Measurements from ENCODE around the gene AUTS2.

Gene AUTS2

DNA sequence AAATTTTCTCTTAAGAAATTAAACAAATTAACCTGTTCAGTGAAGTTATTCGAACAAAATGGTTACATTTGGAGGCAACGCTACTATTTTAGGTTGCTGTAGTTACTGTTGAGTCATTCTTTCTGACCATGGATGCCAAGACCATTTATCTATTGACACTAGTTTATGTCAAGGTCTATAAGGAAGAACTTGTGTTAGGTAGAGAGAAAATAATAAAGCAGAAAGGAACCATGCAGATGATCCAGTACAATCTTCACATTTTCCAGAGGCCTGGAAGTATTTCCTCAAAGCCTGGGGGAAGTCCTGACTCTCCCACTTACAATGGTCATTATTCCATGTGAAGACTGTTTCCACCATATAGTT lies 925.7 kb downstream of the AUTS2 start:
- H3K27ac ChIP-seq (ENCODE audit: extremely low read depth, low read depth, low read length) = no peak overlapping the region
- TF ChIP-seq, protein P1, sequence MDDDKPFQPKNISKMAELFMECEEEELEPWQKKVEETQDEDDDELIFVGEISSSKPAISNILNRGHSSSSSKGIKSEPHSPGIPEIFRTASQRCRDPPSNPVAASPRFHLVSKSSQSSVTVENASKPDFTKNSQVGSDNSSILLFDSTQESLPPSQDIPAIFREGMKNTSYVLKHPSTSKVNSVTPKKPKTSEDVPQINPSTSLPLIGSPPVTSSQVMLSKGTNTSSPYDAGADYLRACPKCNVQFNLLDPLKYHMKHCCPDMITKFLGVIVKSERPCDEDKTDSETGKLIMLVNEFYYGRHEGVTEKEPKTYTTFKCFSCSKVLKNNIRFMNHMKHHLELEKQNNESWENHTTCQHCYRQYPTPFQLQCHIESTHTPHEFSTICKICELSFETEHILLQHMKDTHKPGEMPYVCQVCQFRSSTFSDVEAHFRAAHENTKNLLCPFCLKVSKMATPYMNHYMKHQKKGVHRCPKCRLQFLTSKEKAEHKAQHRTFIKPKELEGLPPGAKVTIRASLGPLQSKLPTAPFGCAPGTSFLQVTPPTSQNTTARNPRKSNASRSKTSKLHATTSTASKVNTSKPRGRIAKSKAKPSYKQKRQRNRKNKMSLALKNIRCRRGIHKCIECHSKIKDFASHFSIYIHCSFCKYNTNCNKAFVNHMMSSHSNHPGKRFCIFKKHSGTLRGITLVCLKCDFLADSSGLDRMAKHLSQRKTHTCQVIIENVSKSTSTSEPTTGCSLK (tag by site-specific recombination; IDR thresholded peaks at IDR 0.05) = no peak
- TF ChIP-seq, protein P2, sequence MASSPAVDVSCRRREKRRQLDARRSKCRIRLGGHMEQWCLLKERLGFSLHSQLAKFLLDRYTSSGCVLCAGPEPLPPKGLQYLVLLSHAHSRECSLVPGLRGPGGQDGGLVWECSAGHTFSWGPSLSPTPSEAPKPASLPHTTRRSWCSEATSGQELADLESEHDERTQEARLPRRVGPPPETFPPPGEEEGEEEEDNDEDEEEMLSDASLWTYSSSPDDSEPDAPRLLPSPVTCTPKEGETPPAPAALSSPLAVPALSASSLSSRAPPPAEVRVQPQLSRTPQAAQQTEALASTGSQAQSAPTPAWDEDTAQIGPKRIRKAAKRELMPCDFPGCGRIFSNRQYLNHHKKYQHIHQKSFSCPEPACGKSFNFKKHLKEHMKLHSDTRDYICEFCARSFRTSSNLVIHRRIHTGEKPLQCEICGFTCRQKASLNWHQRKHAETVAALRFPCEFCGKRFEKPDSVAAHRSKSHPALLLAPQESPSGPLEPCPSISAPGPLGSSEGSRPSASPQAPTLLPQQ (tag by site-specific recombination; IDR thresholded peaks at IDR 0.05) = no peak
- TF ChIP-seq, protein P3, sequence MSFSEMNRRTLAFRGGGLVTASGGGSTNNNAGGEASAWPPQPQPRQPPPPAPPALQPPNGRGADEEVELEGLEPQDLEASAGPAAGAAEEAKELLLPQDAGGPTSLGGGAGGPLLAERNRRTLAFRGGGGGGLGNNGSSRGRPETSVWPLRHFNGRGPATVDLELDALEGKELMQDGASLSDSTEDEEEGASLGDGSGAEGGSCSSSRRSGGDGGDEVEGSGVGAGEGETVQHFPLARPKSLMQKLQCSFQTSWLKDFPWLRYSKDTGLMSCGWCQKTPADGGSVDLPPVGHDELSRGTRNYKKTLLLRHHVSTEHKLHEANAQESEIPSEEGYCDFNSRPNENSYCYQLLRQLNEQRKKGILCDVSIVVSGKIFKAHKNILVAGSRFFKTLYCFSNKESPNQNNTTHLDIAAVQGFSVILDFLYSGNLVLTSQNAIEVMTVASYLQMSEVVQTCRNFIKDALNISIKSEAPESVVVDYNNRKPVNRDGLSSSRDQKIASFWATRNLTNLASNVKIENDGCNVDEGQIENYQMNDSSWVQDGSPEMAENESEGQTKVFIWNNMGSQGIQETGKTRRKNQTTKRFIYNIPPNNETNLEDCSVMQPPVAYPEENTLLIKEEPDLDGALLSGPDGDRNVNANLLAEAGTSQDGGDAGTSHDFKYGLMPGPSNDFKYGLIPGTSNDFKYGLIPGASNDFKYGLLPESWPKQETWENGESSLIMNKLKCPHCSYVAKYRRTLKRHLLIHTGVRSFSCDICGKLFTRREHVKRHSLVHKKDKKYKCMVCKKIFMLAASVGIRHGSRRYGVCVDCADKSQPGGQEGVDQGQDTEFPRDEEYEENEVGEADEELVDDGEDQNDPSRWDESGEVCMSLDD (tag by site-specific recombination; IDR thresholded peaks at IDR 0.05) = no peak
- TF ChIP-seq EGR2 (tag by site-specific recombination; IDR thresholded peaks at IDR 0.05; ENCODE audit: low read depth) (no peak), ZNF660 (tag by site-specific recombination; IDR thresholded peaks at IDR 0.05) (no peak), ZNF558 (tag by site-specific recombination; IDR thresholded peaks at IDR 0.05) (no peak), ZNF416 (tag by site-specific recombination; IDR thresholded peaks at IDR 0.05) (no peak), KLF1 (tag by site-specific recombination; IDR thresholded peaks at IDR 0.05) (no peak)
- TF ChIP-seq, protein P4, sequence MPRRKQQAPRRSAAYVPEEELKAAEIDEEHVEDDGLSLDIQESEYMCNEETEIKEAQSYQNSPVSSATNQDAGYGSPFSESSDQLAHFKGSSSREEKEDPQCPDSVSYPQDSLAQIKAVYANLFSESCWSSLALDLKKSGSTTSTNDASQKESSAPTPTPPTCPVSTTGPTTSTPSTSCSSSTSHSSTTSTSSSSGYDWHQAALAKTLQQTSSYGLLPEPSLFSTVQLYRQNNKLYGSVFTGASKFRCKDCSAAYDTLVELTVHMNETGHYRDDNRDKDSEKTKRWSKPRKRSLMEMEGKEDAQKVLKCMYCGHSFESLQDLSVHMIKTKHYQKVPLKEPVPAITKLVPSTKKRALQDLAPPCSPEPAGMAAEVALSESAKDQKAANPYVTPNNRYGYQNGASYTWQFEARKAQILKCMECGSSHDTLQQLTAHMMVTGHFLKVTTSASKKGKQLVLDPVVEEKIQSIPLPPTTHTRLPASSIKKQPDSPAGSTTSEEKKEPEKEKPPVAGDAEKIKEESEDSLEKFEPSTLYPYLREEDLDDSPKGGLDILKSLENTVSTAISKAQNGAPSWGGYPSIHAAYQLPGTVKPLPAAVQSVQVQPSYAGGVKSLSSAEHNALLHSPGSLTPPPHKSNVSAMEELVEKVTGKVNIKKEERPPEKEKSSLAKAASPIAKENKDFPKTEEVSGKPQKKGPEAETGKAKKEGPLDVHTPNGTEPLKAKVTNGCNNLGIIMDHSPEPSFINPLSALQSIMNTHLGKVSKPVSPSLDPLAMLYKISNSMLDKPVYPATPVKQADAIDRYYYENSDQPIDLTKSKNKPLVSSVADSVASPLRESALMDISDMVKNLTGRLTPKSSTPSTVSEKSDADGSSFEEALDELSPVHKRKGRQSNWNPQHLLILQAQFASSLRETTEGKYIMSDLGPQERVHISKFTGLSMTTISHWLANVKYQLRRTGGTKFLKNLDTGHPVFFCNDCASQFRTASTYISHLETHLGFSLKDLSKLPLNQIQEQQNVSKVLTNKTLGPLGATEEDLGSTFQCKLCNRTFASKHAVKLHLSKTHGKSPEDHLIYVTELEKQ (tag by site-specific recombination; IDR thresholded peaks at IDR 0.05; ENCODE audit: borderline replicate concordance) = no peak
- TF ChIP-seq, protein P5, sequence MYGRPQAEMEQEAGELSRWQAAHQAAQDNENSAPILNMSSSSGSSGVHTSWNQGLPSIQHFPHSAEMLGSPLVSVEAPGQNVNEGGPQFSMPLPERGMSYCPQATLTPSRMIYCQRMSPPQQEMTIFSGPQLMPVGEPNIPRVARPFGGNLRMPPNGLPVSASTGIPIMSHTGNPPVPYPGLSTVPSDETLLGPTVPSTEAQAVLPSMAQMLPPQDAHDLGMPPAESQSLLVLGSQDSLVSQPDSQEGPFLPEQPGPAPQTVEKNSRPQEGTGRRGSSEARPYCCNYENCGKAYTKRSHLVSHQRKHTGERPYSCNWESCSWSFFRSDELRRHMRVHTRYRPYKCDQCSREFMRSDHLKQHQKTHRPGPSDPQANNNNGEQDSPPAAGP (tag by site-specific recombination; IDR thresholded peaks at IDR 0.05) = no peak
- H3K4me3 ChIP-seq (ENCODE audit: low read depth, low read length) = no peak overlapping the region
- H3K36me3 ChIP-seq (ENCODE audit: control insufficient read depth in 2 of 2, insufficient read depth in 1 of 2, low read length in 2 of 2) = no peaks in the 10 kb centered on the region
- no peaks in the 10 kb centered on the region for H3K9me3 ChIP-seq (ENCODE audit: control insufficient read depth, insufficient read depth, low read depth, low read length)
- H3K4me1 ChIP-seq (ENCODE audit: control insufficient read depth, insufficient read depth, low read length) = no peaks in the 10 kb centered on the region; the same call in 1 of the 2 replicates
- POLR2A ChIA-PET = no interaction called here
- CTCF ChIA-PET = no interaction called here

DNA sequence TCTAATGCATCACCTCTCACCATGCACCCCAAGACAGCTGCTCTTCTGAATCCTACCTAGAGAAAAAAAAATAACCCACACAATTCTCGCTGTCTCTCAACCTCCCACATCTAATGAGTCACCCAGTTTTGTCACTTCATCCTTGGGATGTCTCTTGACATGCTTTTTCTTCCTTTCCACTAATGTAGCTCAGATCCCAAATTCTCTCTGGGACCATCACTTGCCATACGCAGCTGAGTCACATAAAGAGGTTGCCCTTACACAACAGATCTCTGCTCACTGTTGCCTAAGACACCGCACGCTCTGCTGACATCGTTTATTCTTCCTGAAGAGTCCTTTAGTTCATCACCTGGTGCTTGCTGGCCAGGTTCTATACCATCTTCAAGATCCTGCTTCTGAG lies 927.7 kb downstream of the AUTS2 start:
- H3K4me1 ChIP-seq (ENCODE audit: control insufficient read depth, insufficient read depth, low read length) = no peaks in the 10 kb centered on the region; the same call in 1 of the 2 replicates
- H3K4me3 ChIP-seq (ENCODE audit: low read depth, low read length) = no peak overlapping the region
- H3K9me3 ChIP-seq (ENCODE audit: control insufficient read depth, insufficient read depth, low read depth, low read length) = no peaks in the 10 kb centered on the region
- ChIA-PET CTCF (no interaction called here), POLR2A (no interaction called here)
- H3K36me3 ChIP-seq (ENCODE audit: control insufficient read depth in 2 of 2, insufficient read depth in 1 of 2, low read length in 2 of 2) = no peaks in the 10 kb centered on the region
- H3K27ac ChIP-seq (ENCODE audit: extremely low read depth, low read depth, low read length) = no peak overlapping the region
- TF ChIP-seq ZNF585B (tag by site-specific recombination; IDR thresholded peaks at IDR 0.05) (no peak), ZNF274 (IDR thresholded peaks at IDR 0.05; ENCODE audit: low read length) (no peak), ZNF274 (tag by site-specific recombination; IDR thresholded peaks at IDR 0.05; ENCODE audit: borderline replicate concordance) (no peak), ZNF530 (tag by site-specific recombination; IDR thresholded peaks at IDR 0.05; ENCODE audit: low read depth) (no peak), ZBTB20 (tag by site-specific recombination; IDR thresholded peaks at IDR 0.05) (no peak), ZNF654 (tag by site-specific recombination; IDR thresholded peaks at IDR 0.05; ENCODE audit: low read depth) (no peak), ZNF169 (tag by site-specific recombination; IDR thresholded peaks at IDR 0.05) (no peak), IKZF3 (tag by site-specific recombination; IDR thresholded peaks at IDR 0.05) (no peak), REPIN1 (tag by site-specific recombination; IDR thresholded peaks at IDR 0.05; ENCODE audit: low read depth) (no peak)
- TF ChIP-seq, protein P6, sequence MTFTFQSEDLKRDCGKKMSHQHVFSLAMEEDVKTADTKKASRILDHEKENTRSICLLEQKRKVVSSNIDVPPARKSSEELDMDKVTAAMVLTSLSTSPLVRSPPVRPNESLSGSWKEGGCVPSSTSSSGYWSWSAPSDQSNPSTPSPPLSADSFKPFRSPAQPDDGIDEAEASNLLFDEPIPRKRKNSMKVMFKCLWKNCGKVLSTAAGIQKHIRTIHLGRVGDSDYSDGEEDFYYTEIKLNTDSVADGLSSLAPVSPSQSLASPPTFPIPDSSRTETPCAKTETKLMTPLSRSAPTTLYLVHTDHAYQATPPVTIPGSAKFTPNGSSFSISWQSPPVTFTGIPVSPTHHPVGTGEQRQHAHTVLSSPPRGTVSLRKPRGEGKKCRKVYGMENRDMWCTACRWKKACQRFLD (tag by site-specific recombination; IDR thresholded peaks at IDR 0.05) = no peak
